HL-60 (cell line): Measurements from ENCODE around the gene FOXA3.

Experiments used
- DNase-seq, 2 experiments: peaks; one replicate each; pipeline ENCODE4 v3.0.0-alpha.2; 2010 to 2020; ENCODE audit warnings: low read depth in 1 of 2, low spot score in 1 of 2
- H3K27ac ChIP-seq: fragments of 250-450 bp; sonication (Bioruptor Pico); replicated peaks from 2 replicates; pipeline ENCODE4 v1.5.1; 2020; ENCODE audit warnings: mild to moderate bottlenecking, moderate library complexity
- H3K27me3 ChIP-seq: fragments of 250-450 bp; sonication (Bioruptor Pico); 2 replicates; pipeline ENCODE4 v1.5.1; 2021; ENCODE audit warnings: mild to moderate bottlenecking, moderate library complexity; ENCODE audit not compliant: insufficient read depth, poor library complexity, severe bottlenecking
- H3K4me3 ChIP-seq: replicated peaks from 2 replicates; pipeline ENCODE4 v1.5.1; 2011; ENCODE audit warnings: mild to moderate bottlenecking, control low read depth, low read length; ENCODE audit not compliant: insufficient read depth
- CTCF ChIP-seq: IDR thresholded peaks from one replicate; pipeline ENCODE4 v1.5.1; 2011; ENCODE audit warnings: low read length, control low read depth, inconsistent platforms; ENCODE audit not compliant: insufficient read depth
- GABPA ChIP-seq: IDR thresholded peaks from 2 replicates; pipeline ENCODE4 v1.6.1; 2012; ENCODE audit warnings: low read depth
- POLR2AphosphoS5 ChIP-seq: IDR thresholded peaks from 2 replicates; pipeline ENCODE4 v1.6.1; 2012; ENCODE audit warnings: low read depth
- REST ChIP-seq: IDR thresholded peaks from 2 replicates; pipeline ENCODE4 v1.6.1; 2012; ENCODE audit warnings: low read depth; ENCODE audit not compliant: insufficient replicate concordance
- SPI1 ChIP-seq: IDR thresholded peaks from 2 replicates; pipeline ENCODE4 v1.6.1; 2012; ENCODE audit warnings: low read depth, mild to moderate bottlenecking, borderline replicate concordance

The FOXA3 gene

GRCh38 chr19:45902651-45903625 lies 38.8 kb downstream of the FOXA3 start:
- no peak for TF ChIP-seq GABPA
- TF ChIP-seq POLR2AphosphoS5 = peak; percentile 75; the same call in 1 of the 2 replicates
- peak overlapping the region; percentile 60 for H3K4me3 ChIP-seq
- H3K27me3 ChIP-seq = no peaks in the 10 kb centered on the region
- DNase-seq = peak; percentile 88 to 96
- peak overlapping the region; percentile 43 for H3K27ac ChIP-seq

DNA sequence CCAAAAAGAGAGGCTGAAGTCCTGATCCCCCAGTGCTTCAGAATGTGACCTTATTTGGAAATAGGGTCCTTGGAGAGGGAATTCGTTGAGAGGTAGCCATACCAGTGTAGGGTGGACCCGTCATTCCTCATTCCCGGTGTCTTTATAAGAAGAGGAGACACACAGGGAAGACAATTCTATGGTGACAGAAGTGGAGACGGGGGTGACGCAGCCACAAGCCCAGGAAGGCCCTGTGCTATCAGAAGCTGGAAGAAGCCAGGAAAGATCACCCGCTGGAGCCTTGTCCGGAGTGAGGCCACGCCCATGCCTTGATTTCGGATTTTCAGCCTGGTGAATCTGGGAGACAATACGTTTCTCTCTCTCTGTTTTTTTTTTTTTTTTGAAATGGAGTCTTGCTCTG lies 40.9 kb downstream of the FOXA3 start:
- TF ChIP-seq CTCF = no peak
- TF ChIP-seq REST = no peak
- no peak for TF ChIP-seq GABPA
- TF ChIP-seq SPI1 = no peak
- TF ChIP-seq POLR2AphosphoS5 = no peak
- H3K27ac ChIP-seq = no peak overlapping the region
- no peak overlapping the region for H3K4me3 ChIP-seq
- DNase-seq = no peak
- no peaks in the 10 kb centered on the region for H3K27me3 ChIP-seq

DNA sequence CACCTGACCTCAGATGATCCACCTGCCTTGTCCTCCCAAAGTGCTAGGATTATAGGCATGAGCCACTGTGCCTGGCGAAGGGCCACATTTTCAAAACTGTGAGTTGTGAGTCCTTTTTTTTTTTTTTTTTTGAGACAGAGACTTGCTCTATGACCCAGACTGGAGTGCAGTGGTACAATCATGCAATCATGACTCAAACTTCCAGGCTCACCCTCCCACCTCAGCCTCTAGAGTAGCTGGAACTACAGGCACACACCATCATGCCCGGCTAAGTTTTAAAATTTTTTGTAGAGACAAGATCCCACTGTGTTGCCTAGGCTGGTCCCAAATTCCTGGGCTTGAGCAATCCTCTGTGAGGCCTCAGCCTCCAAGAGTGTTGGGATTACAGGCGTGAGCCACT lies 42.1 kb downstream of the FOXA3 start:
- DNase-seq = no peak
- no peak overlapping the region for H3K27ac ChIP-seq
- H3K4me3 ChIP-seq = no peak overlapping the region
- H3K27me3 ChIP-seq = no peaks in the 10 kb centered on the region
- TF ChIP-seq GABPA = no peak
- no peak for TF ChIP-seq REST
- TF ChIP-seq SPI1 = no peak
- TF ChIP-seq POLR2AphosphoS5 = no peak
- TF ChIP-seq CTCF = no peak

- no peak overlapping the region for H3K4me3 ChIP-seq
- TF ChIP-seq GABPA (no peak), REST (no peak), POLR2AphosphoS5 (no peak), SPI1 (no peak), CTCF (no peak)
- DNase-seq = no peak
- H3K27me3 ChIP-seq = no peaks in the 10 kb centered on the region
- H3K27ac ChIP-seq = no peak overlapping the region
Measured at GRCh38 chr19:45908956-45909355, 44.8 kb downstream of the FOXA3 start.
